HG02642 (cell line): ENCODE results near the gene LHPP.
A peak's percentile ranks its signal among the peaks of the same experiment; 100 is the strongest.
"Not testable (repeated sequence)": the region's sequence is repeated elsewhere in the genome, so short reads cannot be mapped to it uniquely, and the experiment has no call there.

Source experiments
- ATAC-seq: cut with Tn5 transposase; IDR thresholded peaks from one replicate; pipeline ENCODE4 v1.9.1; 2021; ENCODE audit warnings: mild to moderate bottlenecking; ENCODE audit not compliant: unreplicated experiment, poor library complexity

LHPP gene

DNA sequence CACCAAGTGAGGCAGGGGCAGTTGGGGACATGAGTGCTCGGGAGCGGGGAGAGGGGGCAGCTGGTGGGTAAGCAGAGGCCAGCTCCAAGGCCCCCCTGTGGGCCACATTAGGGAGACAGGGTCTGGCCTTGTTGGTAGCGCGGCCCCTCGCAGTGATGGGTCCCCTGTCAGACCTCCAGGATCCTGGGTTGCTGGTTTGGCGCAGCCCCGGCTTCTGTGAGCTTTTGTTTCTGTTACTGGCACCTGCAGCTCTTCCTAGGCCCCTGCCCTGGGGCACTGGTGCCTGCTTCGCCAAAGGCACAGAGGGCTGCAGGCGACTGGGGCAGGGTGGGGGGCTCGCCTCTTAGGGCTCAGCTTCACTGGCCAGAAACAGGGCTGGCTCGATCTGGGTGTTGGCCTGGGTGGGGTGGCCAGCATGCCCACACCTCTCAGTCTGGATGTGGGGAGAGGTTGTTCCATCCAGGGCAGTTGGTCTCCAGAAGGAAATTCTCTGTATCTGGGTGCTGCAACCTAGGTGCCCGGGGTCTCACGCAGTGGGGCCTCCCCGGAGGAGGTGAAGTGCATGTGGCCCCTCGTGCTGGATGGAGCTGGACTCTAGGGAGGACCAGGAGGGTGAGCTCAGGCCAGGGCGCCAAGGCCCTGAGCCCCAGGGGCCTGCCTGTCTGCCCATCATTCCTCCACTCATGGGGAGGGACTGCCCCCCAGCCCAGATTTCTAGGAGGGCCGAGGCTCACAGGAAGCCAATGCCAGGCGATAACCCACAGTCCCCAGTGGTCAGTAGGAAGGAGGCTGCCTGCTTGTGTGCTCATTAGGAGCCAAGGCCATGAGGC lies 138.6 kb downstream of the LHPP start:
- no peak for ATAC-seq

DNA sequence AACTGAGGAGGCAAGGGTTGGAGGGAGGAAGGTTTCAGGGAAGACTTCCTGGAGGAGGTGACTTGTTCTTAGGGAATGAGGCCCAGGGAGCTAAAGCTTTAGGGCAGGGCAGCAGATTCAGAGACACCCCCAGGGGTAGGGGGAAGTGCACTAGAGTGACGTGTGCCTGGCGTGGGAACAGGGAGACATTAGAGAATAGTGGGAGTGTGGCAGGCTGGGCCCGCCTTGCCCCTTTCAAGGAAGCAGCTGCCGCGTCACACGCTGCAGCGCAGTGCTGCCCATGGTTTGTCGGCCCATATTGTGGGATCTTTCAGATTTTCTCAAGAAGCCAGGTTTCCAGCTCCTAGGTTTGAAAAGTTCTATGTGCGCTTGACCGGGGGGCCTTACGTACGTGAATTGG lies 139.4 kb downstream of the LHPP start:
- no peak for ATAC-seq

DNA sequence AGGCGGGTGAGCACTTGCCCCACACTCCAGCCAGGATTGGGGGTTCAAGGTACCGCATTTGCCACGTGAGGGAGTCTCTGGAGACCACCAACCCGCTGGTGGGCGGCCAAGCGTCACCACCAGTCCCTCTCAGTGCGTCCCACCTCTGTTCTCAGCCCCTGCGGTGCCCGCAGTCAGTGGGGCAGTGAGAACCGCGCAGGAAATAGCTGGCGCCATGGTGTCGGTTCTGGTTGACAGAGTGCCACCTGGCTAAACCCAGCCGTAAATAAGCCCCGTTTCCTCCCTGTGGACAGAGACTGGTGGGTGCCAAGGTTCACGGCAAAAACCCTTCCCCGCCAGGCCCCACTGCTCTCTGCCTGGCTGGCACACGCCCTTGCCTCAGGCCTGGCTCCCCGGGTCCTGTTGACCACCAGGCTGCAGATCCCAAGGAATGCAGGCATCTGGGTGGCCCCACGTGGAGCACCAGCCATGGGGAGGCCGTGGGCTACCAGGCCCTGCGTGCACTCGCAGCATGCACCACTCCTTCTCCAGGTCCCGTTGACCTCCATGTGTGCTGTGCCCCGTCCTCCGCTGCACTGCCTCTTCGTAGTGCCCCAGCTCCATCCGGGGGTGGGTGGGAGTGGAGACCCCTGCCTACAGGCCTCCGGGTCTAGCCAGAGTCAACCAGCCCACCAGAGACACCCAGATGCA lies 140.0 kb downstream of the LHPP start:
- peak; percentile 52 for ATAC-seq

DNA sequence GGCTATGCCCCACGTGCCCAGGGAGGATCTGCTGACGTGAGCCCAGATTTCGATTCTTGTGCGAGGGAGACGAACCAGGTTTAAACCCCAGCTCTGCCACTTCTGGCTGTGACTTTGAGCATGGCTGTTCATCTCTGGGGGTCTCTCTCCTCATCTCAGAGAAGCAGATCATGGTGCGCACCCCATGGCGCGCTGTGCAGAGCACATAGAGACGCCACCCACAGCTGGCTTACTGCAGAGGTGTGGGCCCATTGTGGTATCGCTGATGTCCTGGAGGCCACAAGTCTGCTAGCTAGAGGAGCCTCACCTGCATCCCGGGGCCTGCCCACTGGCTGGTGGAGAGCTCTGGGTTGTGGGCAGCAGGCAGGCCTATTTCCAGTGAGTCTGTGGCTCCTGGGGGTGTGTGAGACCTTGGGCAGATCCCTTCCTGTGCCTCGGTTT lies 140.5 kb downstream of the LHPP start:
- no peak for ATAC-seq

DNA sequence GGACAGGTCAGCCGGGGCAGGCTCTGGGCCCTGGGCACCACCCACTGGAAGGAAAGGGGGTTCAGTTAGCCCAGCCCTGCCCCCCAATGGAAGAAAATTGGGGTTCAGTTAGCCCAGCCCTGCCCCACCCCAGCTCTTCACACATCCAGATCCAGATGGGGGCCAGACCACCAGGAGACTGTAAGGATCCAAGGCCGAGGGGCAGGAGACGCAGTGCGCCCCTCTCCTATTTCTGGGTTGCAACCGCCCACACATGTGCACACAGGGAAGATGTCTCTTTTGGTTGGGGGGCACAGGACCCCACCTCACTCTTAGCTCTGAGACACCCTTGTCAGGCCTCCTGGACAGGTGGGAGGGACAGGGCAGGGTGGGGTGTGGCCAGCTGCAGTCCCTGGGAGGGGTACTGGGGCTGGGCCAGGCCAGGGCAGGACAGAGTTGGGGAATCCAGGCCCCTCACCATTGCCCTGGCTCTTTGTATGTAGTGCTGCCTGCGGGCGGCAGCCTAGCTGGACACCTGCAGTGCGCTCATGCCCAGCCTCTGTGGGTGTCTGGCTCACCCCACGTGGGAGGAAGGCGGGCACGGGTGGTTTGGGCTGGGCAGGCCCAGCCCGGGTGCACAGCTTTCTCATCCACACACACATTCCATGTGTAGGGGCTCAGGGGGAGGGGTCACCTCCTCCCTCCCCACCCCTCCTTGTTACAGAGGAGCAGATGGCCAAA lies 141.2 kb downstream of the LHPP start:
- no peak for ATAC-seq

DNA sequence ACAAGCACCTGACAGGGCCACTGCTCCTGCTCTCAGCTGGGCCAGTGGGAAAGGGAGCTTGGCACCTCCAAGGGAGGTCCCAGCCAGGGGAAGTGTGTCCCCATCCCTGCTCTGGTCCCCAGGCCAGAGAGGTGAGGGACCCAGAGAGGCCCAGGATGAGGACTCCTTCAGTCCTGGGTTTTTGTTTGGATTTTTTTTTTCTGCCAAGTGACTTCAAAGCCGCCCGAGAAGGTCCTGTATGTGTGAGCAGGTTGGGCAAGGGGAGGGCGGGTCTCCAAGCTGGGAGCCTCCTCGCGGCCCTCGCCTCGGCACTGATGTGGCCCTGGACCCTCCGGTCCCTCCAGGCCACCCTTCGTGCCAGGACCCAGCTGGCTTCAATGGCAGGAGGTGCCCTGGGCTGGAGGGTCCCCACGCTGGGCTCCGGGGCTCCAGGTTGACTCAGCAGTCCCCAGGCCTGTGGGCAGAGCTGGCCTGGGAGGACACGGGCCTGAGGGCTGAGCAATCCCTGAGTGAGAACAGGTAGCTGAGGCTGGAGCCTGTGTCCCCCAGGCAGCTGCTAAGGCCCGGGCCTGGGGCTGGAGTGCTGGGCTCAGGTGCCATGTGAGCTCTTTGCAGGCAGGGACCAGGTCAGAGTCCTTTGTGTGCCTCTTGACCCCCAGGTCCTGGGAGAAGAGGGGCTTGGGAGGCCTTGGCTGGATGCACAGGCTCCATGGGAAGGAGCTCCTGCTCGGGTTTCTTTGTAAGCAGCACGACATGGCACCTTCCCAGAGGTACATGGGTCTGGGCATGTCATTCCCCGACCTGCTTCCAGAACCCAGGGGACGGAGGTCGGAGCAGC lies 142.0 kb downstream of the LHPP start:
- ATAC-seq, result no peak

DNA sequence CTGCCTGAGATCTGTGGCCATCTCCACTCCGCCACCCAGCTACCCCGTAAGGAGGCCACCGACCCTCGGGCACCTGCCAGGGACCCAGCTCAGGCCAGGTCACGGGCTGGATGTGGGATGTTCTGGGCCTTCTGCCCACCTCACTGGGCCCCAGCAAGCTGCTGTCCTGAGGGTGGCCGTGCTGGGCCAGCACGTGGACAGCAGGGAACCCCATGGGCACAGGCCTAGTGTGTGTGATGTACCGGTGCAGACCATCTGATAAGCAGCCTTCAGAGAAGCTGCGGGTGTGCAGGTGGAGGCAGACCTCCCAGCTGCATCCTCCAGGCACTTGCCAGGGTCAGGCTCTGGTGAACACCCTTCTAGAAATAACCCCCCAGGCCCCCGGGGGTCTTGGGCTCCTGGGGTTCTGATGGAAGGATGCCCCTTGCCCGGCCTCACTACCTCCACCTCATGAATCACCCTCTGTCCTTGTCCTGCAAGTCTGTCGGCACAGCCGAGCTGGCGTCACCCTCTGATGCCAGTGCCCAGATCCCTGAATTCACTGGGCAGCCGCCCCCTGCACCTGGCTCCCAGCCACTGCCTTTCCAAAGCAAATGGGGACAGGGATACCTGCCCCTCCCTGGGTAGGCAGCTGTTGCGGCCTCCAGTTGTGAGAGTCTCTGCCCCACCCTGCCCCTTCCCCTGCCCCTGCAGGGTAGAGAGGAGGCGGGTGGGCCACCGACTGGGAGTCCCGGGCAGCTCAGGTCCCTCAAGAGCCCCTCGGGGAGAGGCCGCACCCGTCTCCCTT lies 142.8 kb downstream of the LHPP start:
- no peak for ATAC-seq

DNA sequence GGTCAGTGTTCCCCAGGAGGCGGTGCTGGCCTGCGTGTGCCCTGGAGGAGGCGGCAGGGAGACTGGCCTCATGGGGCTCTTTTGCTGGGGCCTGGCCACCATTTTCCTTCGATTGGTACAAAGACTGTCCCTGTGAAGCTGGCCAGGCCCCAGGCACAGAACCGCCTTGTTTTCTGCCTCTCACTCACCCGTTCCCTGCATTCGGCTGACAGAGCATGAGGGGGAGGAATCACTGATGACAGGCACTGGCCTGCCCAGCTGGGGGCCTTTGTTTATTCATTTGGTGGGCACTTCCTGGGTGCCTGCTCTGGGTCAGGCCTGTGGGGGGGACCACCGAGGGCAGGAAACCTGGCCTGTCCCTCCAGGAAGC lies 143.4 kb downstream of the LHPP start:
- ATAC-seq, result no peak

DNA sequence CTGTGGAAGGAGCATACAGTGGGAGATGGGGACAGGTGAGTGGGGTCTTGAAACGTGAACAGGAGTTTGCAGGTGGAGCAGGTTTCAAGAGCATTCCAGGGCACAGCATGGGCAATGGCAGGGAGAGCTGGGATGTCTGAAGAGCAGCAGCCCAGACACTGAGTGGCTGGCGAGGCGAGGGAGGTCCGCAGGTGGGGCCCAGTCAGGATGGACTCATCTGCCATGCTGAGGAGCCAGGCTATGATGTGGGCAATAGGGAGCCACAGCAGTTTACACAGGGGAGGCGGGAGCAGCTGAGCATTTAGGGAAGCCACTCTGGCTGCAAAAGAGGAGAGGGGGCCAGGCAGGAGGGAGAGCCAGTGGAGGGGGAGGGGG lies 143.8 kb downstream of the LHPP start:
- ATAC-seq, result no peak

DNA sequence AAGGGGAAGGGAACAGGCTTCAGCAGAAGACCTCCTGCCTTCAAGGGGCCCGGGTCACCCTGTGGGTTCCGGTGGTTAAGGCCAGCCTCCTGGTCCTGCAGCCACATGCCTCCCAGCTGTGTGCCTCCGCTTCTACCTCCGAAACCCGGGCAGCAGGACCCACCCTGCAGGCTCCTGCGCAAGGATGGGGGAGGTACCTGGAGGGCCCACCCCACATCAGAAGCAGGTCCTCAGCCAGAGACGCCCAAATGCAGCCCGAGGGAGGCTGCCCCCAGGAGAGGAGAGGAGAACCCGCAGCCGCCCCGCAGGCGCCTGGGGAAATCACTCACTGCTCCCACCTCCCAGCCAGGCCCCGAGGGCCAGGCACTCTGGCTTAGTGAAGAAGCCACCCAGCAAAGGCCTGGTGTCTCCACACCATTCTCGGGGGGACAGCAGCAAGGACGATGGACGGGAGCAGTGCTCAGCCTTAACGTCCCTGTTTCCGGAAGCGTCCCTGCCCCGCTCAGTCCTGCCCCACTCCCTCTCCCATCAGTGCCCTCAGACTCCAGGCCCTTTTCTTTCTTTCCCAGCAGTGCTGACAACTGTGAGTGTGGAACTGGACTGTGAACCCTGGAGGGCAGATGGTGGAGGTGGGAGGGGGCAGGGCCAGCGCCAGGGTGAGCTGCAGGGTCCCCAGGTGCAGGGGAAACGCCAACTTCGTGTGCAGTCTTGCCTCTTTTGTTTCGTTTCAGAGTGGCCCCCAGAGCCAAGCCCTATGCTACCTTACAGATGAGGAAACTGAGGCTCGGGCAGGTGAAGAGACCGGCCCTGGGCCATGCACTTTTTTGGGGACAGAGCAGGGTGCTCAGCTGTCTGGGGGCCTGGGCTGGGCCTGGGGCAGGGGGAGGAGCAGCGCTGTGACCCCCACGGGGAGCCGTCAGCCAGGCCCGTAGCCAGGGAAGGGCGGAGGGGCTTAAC lies 144.5 kb downstream of the LHPP start:
- no peak for ATAC-seq

DNA sequence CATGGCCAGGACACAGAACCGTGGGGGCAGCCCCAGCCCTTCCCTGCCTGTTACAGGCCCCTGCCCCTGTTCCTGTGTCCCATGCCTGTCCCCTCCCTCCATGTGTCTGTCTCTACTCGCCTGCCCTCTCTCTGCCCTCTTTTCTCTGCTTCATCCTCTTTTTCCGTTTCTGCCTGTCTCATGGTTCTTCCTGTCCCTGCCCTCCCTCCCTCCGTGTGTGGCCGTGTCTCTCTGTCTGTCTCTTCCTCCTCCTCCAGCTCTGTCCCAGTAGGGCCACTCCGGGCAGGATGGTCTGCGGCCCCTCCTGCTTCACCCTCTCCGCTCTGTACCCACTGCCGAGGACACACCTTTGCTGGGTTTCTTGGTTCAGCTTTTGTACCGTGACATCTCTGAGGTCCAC lies 145.2 kb downstream of the LHPP start:
- ATAC-seq, result no peak

DNA sequence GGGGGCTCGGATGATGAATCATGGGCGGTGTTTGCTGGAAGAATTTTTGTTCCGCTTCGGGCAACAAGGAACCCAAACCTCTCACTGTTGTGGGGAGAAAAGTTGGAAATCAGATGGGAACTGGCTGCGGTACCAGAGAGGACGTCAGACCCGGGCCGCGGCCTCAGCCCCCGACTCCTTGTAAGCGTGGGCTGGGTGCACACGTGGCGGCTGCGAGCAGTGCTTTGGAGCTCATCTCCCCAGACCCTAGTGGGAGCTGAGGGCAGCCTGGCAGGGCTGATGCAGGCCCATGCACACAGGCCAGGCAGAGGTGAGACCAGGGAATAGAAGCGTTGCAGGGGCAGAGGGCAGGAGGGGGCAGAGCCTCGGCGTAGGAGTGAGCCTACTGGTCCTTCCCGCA lies 146.1 kb downstream of the LHPP start:
- ATAC-seq, result no peak

DNA sequence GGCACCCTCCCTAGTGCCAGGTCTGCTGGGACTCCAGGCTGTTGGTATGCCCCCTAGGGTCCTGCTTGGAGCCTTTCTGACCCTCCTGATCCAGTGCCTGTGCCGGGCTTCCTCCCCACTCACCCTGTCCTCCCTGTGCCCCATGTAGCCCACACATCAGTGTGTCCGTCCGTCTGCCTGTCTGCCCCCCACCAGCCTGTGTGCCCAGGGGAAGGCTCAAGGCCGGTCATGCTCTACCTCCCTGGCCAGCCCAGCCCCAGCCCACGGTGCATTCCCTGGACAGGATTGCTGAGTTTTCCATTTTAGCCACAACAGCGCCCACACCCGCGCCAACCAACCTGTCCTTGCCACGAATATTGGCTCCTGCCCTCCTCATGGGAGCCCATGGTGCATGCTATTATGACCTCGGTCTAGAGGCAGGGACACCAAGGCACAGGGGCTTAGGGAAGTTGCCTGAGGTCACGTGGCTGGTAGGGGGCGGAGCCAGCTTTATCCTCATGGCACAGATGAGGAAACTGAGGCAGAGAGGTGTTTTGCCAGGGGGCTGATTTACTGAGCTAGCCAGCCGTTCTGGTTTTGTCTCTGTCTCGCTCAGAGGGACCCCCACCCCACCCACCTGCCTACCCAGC lies 146.6 kb downstream of the LHPP start:
- no peak for ATAC-seq

DNA sequence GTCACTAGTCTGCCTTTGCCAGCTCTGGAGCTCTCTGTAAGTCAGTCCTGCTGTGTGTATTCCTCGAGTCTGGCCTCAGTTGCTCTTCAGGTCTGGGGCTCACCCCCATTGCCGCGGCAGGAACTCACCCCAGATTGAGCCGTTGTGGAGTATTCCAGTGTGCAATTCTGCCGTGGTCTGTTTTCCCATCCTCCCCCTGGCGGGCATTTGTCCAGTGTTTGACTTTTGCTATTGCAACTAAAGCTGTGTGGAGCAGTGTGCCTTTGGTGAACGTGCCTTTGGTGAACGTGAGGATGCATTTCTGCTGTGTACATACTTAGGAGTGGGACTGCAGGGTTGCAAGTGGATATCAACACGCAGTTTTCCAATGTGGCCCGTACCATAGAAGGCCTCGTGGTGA lies 148.1 kb downstream of the LHPP start:
- no peak for ATAC-seq

DNA sequence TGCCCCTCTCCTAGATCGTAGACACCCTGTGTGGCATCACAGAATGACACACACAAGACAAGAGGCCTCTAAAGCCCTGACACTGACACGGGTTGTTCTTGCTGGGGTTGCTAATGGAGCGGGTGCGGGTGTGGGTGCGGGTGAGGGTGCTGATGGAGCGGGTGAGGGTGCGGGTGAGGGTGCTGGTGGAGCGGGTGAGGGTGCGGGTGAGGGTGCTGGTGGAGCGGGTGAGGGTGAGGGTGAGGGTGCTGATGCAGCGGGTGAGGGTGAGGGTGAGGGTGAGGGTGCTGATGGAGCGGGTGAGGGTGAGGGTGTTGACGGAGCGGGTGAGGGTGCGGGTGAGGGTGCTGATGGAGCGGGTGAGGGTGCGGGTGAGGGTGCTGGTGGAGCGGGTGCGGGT lies 148.6 kb downstream of the LHPP start:
- not testable (repeated sequence) for ATAC-seq

DNA sequence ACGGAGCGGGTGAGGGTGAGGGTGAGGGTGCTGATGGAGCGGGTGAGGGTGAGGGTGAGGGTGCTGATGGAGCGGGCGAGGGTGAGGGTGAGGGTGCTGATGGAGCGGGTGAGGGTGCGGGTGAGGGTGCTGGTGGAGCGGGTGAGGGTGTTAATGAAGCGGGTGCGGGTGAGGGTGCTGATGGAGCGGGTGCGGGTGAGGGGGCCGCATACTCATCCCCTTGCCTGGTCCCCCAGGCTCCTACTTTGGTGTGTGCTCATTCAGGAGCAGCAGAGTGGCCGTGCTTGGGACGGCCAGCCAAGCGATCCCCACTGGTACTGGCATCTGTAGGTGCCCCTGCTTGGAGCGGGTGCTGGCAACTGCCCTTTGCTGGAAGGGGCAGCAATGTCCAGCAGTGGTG lies 149.2 kb downstream of the LHPP start:
- not testable (repeated sequence) for ATAC-seq

DNA sequence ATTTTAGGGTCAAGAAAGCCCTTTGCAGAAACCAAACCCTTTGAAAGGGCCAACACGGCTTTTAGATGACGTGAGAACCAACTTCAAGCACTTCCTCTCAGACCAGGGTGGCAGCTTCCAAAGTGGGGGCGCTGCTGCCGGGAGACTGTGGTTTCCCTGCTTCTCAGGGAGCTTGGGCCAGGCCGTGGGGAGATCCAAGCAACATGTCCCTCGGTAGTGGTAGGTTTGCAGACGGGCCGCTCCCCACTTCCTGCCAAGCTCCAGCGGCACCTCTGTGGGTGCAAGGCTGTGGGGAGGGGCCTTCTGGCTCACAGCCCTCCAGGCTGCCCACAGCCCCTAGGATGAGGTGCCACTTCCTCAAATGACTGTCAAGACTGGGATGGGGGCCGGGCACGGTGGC lies 150.1 kb downstream of the LHPP start:
- no peak for ATAC-seq
